G401 (cell line): ENCODE results near the gene CDH26. TPM values are rescaled to one million over a fixed set of nuclear protein-coding genes. Genes with fewer than 3 reads are reported as not detected.

Experiments
- DNase-seq: peaks from one replicate; pipeline ENCODE4 v3.0.0-alpha.2; 2015; ENCODE audit warnings: low spot score
- in situ Hi-C: cut with HindIII; loops from 2 replicates; pipeline ENCODE4 v1.10.0; 2016; ENCODE audit warnings: low sequenced_read_pairs, mixed read lengths
- total RNA-seq: library from RNA; depleted of rRNA; stranded (reverse); fragments of >200 nt; shearing (Covaris generic); gene quantifications from 2 replicates; pipeline ENCODE4 v1.2.3, GENCODE V29; 2014; rRNA removed

CDH26 gene
- not detected in 2 replicates for total RNA-seq

GRCh38 chr20:59958123-59958522 lies at the start of gene CDH26:
CDH26 (plus strand) TSS chr20:59958423; CDS start chr20:59958727, 304 bp downstream.
- in situ Hi-C loops, result no loop called here
- no peak for DNase-seq

GRCh38 chr20:59908855-59909254 lies 49.4 kb upstream of the CDH26 start:
- in situ Hi-C loops, result no loop called here
- DNase-seq, result no peak

GRCh38 chr20:59911041-59911440 lies 47.2 kb upstream of the CDH26 start:
- in situ Hi-C loops, result no loop called here
- no peak for DNase-seq

- DNase-seq, result no peak
- in situ Hi-C loops, result no loop called here
These were observed 45.6 kb upstream of the CDH26 start for GRCh38 chr20:59912609-59913008.

- no peak for DNase-seq
- in situ Hi-C loops, result no loop called here
These were observed 37.3 kb upstream of the CDH26 start for GRCh38 chr20:59920944-59921343.

GRCh38 chr20:59923514-59923913 lies 34.7 kb upstream of the CDH26 start:
- in situ Hi-C loops, result no loop called here
- DNase-seq, result no peak

- in situ Hi-C loops, result no loop called here
These were observed 32.9 kb upstream of the CDH26 start for GRCh38 chr20:59925359-59925758.

GRCh38 chr20:59925899-59926298 lies 32.3 kb upstream of the CDH26 start:
- DNase-seq, result no peak
- in situ Hi-C loops, result no loop called here

More at GRCh38 chr20:59925359-59925758, 32.9 kb upstream of the CDH26 start:
- no peak for DNase-seq

- in situ Hi-C loops, result no loop called here
- DNase-seq, result no peak
These were observed 26.5 kb upstream of the CDH26 start for GRCh38 chr20:59931511-59932312.

- in situ Hi-C loops, result no loop called here
- DNase-seq, result no peak
These were observed 25.5 kb upstream of the CDH26 start for GRCh38 chr20:59932616-59933295.

GRCh38 chr20:59933296-59933848 lies 24.9 kb upstream of the CDH26 start, which contains the start of gene SYCP2:
SYCP2 (minus strand) TSS chr20:59933637; CDS start chr20:59922413, 11,224 bp downstream.
- in situ Hi-C loops, result no loop called here
- DNase-seq, result no peak

- DNase-seq, result peak; percentile 71
- in situ Hi-C loops, result no loop called here
These were observed 24.2 kb upstream of the CDH26 start for GRCh38 chr20:59933849-59934585.

- in situ Hi-C loops, result no loop called here
These were observed 22.6 kb upstream of the CDH26 start for GRCh38 chr20:59935457-59936185.

GRCh38 chr20:59936409-59936808 lies 21.8 kb upstream of the CDH26 start:
- in situ Hi-C loops, result no loop called here
- DNase-seq, result no peak

More at GRCh38 chr20:59935457-59936185, 22.6 kb upstream of the CDH26 start:
- DNase-seq, result no peak

GRCh38 chr20:59937150-59937549 lies 21.1 kb upstream of the CDH26 start:
- in situ Hi-C loops, result no loop called here
- no peak for DNase-seq

- DNase-seq, result no peak
- in situ Hi-C loops, result no loop called here
These were observed 20.0 kb upstream of the CDH26 start for GRCh38 chr20:59938221-59938620.

- in situ Hi-C loops, result no loop called here
These were observed 19.5 kb upstream of the CDH26 start for GRCh38 chr20:59938696-59939051.

GRCh38 chr20:59939052-59939878 lies 19.0 kb upstream of the CDH26 start:
- in situ Hi-C loops, result no loop called here
- DNase-seq, result no peak

More at GRCh38 chr20:59938696-59939051, 19.5 kb upstream of the CDH26 start:
- peak; percentile 52 for DNase-seq
